ENCODE data around the gene MFSD6L.

DNA sequence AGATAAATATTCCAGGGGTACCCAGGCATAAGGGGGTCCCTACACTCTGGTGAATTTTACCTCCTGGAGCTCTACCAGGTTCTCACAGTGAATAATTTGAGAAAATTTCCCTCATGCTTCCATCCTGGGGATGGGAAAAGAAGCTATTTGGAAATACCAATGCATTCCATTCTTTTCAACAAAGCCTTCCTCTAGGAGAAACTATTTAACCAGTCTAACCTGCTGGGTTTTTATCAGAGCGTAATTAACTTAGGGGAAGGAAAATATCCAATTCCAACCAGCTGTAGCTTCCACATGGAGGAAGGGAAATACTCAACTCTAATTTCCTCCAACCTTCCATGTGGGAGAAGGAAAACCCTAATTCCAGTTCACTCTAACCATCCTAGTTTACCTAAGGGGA lies 17.0 kb downstream of the MFSD6L start:
- TF ChIP-seq, protein P1, sequence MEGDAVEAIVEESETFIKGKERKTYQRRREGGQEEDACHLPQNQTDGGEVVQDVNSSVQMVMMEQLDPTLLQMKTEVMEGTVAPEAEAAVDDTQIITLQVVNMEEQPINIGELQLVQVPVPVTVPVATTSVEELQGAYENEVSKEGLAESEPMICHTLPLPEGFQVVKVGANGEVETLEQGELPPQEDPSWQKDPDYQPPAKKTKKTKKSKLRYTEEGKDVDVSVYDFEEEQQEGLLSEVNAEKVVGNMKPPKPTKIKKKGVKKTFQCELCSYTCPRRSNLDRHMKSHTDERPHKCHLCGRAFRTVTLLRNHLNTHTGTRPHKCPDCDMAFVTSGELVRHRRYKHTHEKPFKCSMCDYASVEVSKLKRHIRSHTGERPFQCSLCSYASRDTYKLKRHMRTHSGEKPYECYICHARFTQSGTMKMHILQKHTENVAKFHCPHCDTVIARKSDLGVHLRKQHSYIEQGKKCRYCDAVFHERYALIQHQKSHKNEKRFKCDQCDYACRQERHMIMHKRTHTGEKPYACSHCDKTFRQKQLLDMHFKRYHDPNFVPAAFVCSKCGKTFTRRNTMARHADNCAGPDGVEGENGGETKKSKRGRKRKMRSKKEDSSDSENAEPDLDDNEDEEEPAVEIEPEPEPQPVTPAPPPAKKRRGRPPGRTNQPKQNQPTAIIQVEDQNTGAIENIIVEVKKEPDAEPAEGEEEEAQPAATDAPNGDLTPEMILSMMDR (IDR thresholded peaks at IDR 0.05; ENCODE audit: borderline replicate concordance, extremely low read depth, low read length, poor library complexity, severe bottlenecking) = no peak
- TF ChIP-seq EZH2 (IDR thresholded peaks at IDR 0.05; ENCODE audit: borderline replicate concordance, low read depth, low read length, severe bottlenecking) = no peak
